Kidney epithelial cell (primary cell): ENCODE data around the gene GGN. TPM values are rescaled to one million over a fixed set of nuclear protein-coding genes. Genes with fewer than 3 reads are reported as not detected.

ENCODE experiments used
- DNase-seq: peaks from one replicate; pipeline ENCODE4 v3.0.0-alpha.2; 2010; ENCODE audit warnings: low read depth
- H3K27me3 ChIP-seq: 2 replicates; pipeline ENCODE4 v1.6.0; 2011; ENCODE audit warnings: low read length; ENCODE audit not compliant: control insufficient read depth, insufficient read depth
- H3K36me3 ChIP-seq: 2 replicates; pipeline ENCODE4 v1.5.1; 2011; ENCODE audit warnings: low read length; ENCODE audit not compliant: control insufficient read depth, insufficient read depth
- H3K4me3 ChIP-seq: 2 replicates; pipeline ENCODE4 v1.5.1; 2011; ENCODE audit warnings: low read depth, mild to moderate bottlenecking, control low read depth, low read length
- CTCF ChIP-seq: IDR thresholded peaks from 2 replicates; pipeline ENCODE4 v1.5.1; 2011; ENCODE audit warnings: mild to moderate bottlenecking, moderate library complexity, low read length, control low read depth, inconsistent platforms; ENCODE audit not compliant: insufficient read depth, poor library complexity, severe bottlenecking
- total RNA-seq: library from RNA; depleted of rRNA; stranded (reverse); fragments of >200 nt; gene quantifications from 2 replicates; pipeline ENCODE4 v1.2.3, GENCODE V29; 2015

Gene GGN
- total RNA-seq, 1 donor from 2014 or later: 1.4 TPM

DNA sequence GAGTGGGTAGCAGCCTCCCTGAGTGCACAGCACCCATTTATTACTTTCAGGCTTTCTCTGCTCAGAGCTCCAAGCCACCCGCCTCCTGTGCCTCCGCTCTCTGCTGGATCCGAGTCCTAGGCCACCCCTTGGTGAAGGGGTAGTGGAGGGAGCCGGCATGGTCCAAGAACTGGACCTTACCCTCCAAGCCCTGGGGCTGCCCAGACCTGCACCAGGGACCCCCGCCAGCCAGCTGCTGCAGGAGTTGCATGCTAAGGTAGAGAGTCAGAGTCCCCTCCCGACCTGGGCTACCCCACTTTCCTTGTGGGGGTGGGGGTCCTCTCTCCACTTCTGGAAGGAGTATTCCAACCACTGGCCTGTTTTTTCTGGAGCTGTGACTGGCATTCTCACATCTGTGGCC, 17.0 kb upstream of the GGN start:
- no peaks in the 10 kb centered on the region for H3K36me3 ChIP-seq
- no peak for DNase-seq

DNA sequence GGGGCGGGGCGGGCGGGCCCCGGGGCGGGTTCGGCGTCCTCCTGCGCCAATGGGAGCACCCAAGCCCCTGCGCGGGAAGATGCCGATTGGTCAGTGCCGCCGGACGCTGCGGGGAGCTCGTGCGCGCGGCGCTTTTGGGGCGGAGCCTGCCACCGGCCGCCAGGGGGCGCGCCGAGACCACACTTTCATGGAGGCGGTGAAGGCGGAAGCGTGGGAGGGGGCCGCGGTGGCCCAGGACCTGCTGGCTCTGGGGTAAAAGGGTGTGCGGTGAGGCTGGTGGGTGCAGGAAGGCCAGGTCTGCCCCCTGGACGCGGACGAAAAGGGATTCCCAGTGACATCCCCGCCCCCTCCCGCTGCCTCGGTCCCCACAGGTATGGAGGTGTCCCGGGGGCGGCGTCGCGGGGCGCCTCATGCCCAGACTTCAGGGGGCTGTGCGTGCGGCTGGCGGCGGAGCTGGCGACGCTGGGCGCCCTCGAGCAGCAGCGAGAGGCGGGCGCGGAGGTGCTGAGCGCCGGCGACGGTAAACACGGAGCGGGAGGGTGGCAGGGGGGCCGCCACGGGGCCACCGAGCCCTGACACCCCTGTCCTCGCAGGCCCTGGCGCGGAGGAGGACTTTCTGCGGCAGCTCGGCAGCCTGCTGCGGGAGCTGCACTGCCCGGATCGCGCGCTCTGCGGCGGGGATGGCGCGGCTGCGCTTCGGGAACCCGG, 15.3 kb upstream of the GGN start, which contains the start of gene FAM98C:
Gene FAM98C, plus strand, starts transcription at position 127 of the 708 bp plus-strand sequence. Its CDS starts 61 bp downstream, at position 188.
- Histone ChIP-seq H3K27me3 (peaks cover 2% of the 10 kb centered on the region), H3K4me3 (peak within 1 kb of the TSS; percentile 90), H3K36me3 (no peaks in the 10 kb centered on the region)
- peak; percentile 81 for DNase-seq
- peak; percentile 58 for TF ChIP-seq CTCF

More for the DNA sequence above, 17.0 kb upstream of the GGN start:
- no peak for TF ChIP-seq CTCF
- Histone ChIP-seq H3K4me3 (no peak overlapping the region), H3K27me3 (no peaks in the 10 kb centered on the region)

- Histone ChIP-seq H3K4me3 (peak overlapping the region; percentile 35), H3K27me3 (peaks cover 2% of the 10 kb centered on the region), H3K36me3 (no peaks in the 10 kb centered on the region)
- DNase-seq: no peak
- no peak for TF ChIP-seq CTCF
Measured at GRCh38 chr19:38402623-38402966, 14.8 kb upstream of the GGN start.

- Histone ChIP-seq H3K36me3 (peaks cover under 1% of the 10 kb centered on the region), H3K27me3 (peaks cover 4% of the 10 kb centered on the region), H3K4me3 (no peak overlapping the region)
- DNase-seq: no peak
- no peak for TF ChIP-seq CTCF
Measured at GRCh38 chr19:38401148-38401547, 13.3 kb upstream of the GGN start.

DNA sequence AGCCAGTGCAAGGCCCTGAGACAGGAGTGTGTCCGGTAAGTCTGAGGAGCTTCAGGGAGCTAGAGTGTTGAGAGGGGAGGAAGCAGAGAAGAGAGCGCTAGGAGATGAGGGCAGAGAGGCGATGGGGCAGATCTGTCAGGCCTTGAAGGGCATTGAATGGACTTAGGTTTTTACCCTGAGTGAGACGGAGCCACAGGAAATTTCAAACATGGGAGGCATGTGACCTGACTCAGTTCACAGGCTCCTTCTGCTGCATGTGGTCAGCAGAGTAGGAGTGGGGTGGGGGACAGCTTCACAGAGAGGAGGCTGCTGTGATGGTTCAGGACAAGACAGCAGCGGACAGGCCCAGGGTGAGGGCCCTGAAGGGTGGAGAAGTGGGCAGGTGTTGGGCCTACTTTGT, 12.5 kb upstream of the GGN start:
- Histone ChIP-seq H3K27me3 (peaks cover 4% of the 10 kb centered on the region), H3K4me3 (no peak overlapping the region), H3K36me3 (peaks cover 1% of the 10 kb centered on the region)
- TF ChIP-seq CTCF: no peak
- DNase-seq: no peak

DNA sequence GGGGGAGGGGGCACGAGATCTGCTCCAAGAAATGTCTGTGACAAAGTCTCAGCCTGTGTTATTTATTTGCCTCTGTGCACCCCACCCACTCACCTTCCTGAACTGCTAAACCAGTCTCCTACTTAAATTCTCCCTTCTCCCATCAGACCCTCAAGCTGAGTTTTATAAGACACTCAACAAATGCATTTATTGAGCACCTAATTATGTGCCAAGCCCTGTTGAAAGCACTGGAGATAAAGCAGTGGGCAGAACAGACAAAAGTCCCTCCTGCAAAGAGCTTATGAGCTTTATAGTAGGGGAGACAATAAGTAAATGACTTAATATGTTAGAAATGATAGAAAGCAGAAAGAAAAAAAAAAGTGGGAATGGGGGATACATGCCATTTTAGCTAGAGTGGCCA, 11.7 kb upstream of the GGN start:
- TF ChIP-seq CTCF: no peak
- H3K36me3 ChIP-seq: peaks cover 1% of the 10 kb centered on the region
- no peak for DNase-seq
- no peak overlapping the region for H3K4me3 ChIP-seq
- H3K27me3 ChIP-seq: peaks cover 11% of the 10 kb centered on the region
